Activated CD4-positive, alpha-beta T cell treated with anti-CD3 and anti-CD28 coated beads, Interleukin-2, Interleukin-6, amounts not matched to agents 100 ng/mL and 50 ng/mL, durations not matched to agents 16 hours and 8 hours (primary cell): ENCODE results near the gene ATP8B4.

Experiments
- DNase-seq: peaks from one replicate; pipeline ENCODE4 v3.0.0-alpha.2; 2020

The ATP8B4 gene

GRCh38 chr15:49923671-49924070 is 195.4 kb downstream of the ATP8B4 start:
- no peak for DNase-seq

GRCh38 chr15:49919034-49919433 is 200.0 kb downstream of the ATP8B4 start:
- no peak for DNase-seq

DNA sequence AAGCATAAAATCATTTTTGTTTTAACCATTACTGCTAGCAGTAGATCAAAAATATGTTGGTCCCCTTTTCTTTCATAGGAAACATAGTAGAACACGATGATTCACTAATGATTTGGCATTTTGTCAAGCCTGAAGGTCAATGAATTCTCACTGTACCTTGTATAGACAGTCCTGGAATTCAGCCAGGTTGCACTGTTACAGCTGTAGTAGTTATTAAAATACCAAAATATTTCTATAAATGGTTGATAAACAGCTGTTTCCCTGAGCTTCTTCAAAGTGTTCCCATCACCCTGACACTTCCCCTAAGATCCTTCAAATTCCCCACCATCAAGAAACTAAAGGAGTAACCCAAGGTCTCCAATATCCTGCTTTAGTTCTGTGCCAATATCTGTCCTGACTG is 200.9 kb downstream of the ATP8B4 start:
- no peak for DNase-seq

DNA sequence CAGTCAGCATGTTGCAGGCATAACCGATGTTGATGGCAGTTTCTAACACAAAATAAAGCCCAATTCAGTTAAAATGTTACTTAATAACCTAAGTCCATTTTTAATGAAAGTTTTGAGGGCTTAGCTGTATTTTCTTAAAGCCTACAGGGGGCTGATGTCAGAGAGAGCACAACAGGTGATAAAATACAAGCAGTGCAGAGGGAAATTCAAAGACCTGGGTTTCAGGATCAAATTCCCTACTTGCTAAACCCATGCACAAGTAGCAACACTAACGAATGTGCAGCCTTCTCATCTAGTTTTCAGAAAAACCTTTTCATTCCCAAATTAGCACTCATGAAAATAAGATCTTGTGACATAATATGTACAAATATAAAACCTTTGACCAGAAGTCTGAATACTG is 202.0 kb downstream of the ATP8B4 start:
- no peak for DNase-seq

DNA sequence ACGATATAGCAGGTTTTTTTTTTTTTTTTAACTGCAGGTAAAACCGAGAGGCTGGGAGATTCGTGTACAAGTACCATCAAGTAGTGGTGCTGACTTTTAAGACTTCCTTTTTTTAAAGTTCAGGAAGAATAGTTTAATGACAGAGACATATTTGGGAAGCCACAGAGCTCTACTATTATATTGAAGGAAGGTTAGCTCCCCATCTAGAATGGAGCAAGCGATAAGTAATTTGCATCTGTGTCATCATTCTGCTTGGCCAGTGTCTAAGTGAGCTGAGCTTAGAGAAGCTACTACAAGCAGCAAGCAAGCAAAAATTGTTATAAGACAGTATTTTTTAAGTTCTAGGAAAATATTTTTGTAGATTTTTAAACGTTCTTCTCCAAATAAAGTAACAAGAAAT is 203.2 kb downstream of the ATP8B4 start:
- no peak for DNase-seq

DNA sequence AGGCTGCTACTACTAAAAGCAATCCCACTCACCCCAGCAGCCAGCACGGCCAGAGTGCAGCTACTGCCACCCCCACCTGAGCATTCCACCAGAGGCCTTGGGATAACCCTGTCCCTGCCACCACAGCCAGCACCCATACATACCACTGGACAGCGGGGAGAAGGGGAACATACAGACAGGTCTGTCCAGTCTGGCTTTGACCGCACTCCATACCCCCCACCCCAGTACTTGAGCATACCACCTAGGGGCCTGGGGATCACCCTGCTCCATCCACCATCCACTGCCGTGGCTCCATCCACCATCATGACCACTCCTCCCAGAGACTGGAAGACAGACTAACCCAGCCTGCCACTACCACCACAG is 210.1 kb downstream of the ATP8B4 start:
- DNase-seq, result no peak

- no peak for DNase-seq
Measured at GRCh38 chr15:49908236-49908932, 210.6 kb downstream of the ATP8B4 start.

DNA sequence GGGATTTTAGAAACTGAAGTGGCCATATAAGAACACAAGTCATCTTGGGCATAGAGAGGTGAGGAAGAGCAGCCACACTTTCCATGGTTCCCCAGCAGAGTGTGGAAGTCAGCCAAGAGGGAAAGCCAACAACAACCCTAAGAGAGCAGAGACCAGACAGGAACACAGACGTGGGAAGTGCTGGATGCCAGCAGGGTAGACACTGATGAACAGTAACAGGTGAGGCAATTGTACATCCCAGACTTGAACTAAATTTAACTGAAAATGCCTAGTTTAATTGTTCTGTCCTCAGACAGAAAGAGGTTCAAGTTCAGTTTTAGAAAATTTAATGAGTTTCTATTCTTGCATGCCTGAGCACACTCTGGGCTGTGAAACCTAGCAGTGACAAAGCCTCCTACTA is 212.1 kb downstream of the ATP8B4 start:
- no peak for DNase-seq

DNA sequence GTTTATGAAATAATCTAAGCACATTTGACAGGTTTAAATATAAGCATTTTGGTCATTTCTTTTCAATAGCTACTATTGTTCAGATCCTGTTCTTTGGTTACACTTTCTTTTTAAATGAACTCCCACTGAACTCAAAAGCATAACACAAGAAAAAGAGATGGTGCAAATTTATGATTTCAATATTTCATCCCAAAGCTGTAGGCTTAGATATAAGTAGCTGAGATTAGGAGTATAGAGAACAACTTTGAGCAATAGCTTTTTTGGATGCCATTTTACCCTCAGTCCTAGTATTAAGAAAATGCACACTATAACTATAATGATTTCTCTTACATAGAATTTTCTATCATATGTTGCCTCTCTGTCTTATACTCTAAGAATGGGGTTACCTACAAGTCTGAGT is 213.8 kb downstream of the ATP8B4 start:
- no peak for DNase-seq

DNA sequence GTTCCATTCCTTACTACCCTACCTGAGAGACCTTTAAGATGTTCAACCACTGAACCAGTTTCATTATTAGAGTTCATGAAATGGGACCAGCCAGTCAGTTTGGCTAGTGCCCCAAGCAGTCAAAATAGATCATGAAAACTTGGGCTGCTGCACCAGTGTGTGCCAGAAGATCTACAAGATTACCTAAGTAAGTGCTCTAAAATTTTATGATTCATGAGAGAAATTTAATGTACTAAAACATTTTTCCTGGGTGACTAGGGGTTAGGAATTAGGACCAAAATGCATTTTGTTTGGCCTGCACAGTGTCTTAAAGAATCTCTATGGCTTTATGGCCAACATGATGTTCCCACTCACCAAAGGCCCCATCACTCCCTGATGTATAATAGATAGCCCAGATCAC is 214.7 kb downstream of the ATP8B4 start:
- no peak for DNase-seq

- no peak for DNase-seq
Measured at GRCh38 chr15:49902685-49903501, 216.1 kb downstream of the ATP8B4 start.

GRCh38 chr15:49901996-49902684 is 216.9 kb downstream of the ATP8B4 start:
- DNase-seq, result no peak

DNA sequence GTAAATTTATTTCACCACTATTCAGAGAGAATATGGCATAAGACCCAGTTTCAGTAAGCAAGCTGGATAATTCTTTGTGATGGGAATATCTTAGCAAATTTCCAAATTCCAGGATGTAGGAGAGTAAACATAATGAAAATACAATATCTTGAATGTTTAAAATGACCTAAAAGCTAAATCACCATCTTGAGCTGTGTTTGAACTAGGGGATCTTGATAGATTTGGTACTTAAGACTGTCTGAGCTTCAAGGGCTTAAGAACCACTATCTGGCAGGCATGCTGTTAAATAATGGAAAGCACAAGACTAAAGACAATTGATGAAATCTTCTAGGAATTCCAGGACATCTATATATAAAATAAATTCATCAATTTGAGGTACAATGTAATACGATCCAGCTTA is 217.7 kb downstream of the ATP8B4 start:
- DNase-seq, result no peak

DNA sequence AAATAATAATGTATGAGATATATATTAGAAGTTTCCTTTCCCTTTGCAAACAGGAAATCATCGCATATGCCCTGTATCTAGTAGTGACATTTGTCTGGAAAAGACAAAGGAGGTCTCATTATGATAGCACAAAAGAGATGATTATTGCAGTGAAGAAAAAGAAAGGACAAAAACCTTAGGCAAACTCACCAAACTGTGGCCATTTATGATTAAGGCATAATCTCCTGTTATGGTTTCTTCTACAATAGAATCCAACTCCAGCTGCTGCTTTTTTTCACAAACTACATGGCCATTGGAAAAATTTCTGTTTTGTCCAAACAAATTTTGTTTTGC is 218.2 kb downstream of the ATP8B4 start:
- DNase-seq, result no peak

DNA sequence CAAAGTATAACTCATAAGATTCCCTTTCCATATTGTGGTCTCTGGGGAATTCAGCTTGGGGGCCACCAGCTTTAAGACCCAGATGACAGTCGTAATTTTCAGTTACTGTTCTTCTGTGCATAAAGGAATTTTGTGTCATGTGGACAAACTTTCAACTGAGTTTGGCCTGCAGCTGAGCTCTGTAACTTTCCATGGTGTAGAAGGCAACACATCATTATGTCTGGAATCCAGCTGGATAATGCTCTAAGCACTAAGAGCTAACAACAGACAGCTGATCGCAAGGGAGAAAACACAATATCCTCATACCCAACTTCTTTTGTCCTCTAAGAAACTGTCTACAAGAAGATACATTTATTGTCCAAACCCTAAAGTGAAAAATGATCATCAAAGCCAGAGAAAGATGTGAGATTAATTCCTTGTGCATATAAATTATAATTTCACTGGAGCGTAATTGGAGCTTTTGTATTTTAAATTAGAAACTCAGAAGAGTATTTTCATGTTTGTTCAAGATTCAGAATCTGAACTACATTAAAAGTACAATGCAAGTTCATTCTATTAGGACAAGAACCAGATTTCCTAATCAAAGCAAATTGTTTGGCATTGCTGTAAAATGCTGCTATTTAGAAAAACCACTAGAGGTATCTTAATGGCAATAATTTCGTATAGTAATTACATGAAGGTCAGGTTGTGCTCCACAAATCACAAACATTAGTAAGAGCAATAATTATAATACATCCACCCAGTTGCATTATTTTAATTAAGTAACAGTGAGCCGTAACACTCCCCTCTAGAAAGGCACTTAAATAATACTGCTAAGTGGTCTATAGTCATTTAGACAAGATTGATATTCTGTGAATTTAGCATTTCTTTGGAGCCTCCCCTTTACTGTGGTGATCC is 218.8 kb downstream of the ATP8B4 start:
- DNase-seq, result no peak

DNA sequence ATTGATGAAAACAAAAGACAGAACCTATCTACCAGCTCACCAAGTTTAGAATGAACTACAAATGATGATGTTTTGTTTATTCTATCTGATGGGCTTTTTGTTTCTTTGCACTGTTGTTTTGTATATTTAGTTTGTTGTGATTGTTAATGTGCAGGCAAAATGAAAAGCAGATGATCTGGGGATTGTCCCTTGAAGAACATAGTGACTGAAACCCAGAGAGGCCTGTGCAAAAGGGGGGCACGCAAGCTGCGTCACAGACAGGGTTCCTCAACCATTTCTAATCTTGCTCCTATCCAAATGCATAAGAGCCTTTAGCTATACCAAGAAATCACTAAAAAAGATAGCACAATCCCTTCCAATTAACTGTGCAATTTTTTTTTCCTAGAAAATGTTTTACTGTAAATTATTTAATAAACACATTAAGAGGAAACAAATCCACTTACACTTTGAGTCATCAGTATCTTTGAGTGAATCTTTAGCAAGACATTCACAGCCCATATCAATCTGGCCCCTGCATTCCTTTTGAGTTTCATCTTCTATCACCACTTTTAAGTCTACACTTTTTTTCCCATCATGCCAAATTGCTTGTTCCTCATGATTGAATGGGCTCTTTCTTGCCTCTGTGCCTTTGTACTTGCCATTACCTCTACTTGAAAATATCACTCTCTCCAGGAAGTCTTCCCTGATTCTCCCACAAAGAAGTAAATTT is 220.3 kb downstream of the ATP8B4 start:
- DNase-seq, result peak; percentile 22

DNA sequence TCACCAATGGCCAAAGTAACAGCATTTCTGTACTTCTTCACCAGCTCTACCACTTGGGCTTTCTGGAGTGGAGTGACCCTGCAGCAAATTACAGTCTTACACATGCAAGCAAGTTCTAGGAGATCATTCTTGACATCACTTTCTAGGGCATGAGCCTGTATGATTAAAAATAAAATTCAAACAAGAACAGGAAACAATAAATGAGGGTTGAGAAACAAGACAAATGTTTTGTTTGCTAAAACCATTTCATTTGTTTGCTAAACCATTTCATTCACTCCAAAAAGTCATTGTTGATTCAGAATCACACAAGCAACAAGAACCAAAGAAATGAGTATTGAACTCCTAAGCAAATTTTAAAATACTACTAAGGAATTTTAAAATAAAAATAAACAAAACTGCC is 220.9 kb downstream of the ATP8B4 start:
- no peak for DNase-seq

- no peak for DNase-seq
Measured at GRCh38 chr15:49895347-49896223, 223.4 kb downstream of the ATP8B4 start.

GRCh38 chr15:49890689-49891088 is 228.3 kb downstream of the ATP8B4 start:
- DNase-seq, result no peak

DNA sequence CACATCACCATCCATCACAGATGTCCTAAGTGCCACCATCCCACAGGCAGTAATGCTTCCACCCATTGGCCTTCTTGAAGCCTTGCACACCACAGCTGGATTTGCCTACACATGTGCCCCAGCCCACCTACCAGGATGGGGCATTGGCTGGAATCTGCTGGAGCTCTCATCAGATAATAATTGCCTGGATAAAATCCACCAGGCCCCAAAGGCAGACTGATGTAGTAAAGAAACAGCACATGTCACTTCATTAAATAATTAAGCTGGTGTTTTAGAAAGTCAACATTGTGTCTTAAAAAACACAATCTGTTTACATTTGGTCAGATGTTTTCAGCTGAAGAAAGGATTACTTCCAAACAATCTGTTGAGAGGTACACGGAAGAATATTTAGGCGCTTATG is 229.5 kb downstream of the ATP8B4 start:
- DNase-seq, result no peak

DNA sequence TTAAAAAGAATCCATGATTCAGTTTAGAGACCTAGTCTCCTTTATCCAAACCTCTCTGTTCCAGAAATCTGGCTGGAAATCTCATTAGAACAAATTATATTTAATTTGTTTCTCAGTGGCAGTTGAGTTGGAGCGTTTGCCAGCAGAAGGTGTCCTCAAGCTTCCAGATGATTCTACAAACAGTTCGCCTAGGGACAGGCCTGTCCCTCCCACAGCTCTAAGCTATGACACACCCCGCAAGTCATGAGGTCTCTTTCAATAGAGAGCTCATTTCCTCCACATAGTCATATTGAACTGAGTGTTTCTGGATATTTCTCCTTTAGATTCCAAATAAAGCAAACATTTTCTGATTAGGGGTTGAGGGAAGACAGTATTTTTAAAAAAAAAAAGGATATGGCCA is 230.3 kb downstream of the ATP8B4 start:
- no peak for DNase-seq

DNA sequence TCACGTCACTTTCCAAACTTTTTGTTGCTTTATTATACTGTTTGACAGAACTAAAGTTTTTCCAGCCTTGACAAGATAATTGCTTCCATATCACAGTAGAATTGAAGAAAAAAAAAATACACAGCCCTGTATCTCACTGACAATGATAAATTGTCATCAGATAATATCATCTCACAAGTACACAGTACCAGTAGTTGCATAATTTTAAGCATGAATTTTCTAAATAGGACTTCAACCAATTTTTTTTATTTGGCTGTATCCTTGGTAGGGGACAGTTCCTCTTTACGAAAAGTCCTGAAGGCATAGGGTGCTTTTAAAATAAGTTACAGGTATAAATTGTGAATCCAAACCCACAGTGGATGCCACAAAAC is 230.7 kb downstream of the ATP8B4 start:
- DNase-seq, result no peak
